NCI-H2029 (cell line): Measurements from ENCODE around the gene SLC5A10.
"Not testable (repeated sequence)": the region's sequence is repeated elsewhere in the genome, so short reads cannot be mapped to it uniquely, and the experiment has no call there.

Source experiments
- DNase-seq: peaks from one replicate; lab custom pipeline; 2025; lab: John Stamatoyannopoulos, UW

Gene SLC5A10

GRCh38 chr17:19019041-19019941, 67.3 kb downstream of the SLC5A10 start:
- DNase-seq, result no peak

- no peak for DNase-seq
These were observed 68.1 kb downstream of the SLC5A10 start for GRCh38 chr17:19020016-19020415.

- DNase-seq, result not testable (repeated sequence)
These were observed 69.2 kb downstream of the SLC5A10 start for GRCh38 chr17:19021011-19021621.

DNA sequence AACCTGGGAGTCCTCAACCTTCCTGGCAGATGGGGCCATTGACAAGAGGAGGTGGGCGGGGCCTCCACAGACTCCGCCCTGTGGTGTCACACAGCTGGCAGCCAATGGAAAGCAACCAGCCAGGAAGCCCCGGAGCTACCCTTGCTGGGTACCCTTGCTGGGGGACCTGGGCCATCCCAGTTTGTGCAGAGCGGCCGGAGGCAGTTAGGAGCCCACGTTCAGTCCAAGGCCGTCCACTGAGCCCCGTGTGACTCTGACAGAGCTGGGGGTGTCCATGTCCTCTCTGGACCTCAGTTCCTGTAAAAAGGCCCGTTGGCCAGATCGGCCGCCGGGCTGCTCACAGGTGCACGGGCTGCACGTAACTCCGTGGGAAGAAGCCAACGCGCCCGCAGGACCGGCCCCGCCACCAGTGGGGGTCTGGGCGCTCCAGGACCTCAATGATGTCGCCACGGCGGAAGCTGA, 69.7 kb downstream of the SLC5A10 start:
- DNase-seq, result no peak

DNA sequence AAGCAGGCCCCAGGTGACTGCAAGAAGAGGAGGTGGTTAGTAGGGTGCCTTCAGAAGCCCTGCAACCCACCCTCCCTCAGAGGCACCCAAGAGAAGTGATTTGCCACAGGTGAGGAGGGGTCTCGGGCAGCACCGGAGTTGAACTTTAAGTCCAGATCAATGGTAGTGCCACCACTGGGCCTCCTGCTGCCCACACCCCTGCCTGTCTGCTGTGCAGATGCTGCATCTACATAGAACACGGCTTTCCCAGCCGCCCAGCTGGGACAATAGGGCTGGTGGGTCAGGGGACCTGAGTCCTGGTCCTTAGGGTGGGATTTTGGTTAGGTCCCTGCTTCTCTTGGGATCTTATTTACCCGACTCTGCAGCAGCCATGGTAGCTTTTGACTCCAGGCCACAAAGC, 70.2 kb downstream of the SLC5A10 start:
- no peak for DNase-seq

DNA sequence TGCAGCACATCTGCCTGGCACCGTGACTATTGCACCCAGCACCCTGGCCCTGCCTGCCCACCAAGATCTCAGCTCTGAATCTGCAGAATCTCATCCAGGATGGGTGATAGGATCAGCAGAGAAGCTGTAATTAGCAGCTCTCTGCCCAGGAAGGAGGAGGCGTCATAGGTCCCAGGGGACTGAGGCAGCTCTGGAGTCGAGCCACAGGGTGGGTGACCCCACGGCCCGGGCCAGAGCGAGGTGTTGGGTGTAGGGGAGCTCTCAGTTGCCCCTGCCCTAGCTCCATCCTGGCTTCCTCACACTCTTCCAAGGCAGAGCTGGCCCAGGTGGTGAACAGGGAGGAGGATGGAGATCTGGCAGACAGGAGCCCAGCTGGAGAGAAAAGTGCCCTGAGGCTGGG, 70.8 kb downstream of the SLC5A10 start:
- DNase-seq, result no peak

DNA sequence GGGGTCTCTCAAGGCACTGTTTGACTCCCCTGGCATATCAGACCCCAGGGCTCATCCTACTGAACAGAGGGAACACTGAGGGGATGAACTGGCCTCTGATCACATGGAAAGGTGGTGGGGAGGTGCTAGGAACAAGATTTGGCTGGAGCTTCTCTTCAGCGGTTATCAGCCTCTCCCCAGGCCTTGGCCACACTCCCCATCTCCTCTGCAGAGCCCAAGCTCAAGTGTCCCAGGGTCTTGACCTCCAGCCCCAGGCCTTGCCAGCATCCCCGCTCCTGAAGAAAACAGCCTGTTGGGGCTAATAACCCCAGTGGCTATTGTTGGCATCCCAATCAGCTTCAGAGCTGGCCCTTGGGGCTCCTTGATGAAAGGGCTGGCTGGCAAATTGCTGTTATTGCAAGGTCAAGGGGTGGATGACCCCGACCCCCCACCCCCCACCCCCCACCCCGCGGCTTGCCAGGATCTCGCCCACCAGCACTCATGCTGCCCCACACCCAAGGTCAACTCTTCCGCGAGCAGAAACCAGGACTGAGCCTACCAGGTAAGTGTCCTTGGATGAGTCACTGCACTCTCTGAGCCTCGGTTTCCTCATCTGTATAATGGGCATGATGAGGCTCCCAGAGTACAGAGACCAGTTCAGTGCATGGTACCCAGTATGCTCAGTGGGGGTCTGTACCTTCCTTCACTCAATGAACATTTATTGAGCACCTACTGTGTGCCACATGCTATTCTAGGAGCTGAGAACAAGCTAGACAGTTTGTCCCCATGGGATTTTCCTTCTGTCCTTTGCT, 71.4 kb downstream of the SLC5A10 start:
- DNase-seq, result no peak

DNA sequence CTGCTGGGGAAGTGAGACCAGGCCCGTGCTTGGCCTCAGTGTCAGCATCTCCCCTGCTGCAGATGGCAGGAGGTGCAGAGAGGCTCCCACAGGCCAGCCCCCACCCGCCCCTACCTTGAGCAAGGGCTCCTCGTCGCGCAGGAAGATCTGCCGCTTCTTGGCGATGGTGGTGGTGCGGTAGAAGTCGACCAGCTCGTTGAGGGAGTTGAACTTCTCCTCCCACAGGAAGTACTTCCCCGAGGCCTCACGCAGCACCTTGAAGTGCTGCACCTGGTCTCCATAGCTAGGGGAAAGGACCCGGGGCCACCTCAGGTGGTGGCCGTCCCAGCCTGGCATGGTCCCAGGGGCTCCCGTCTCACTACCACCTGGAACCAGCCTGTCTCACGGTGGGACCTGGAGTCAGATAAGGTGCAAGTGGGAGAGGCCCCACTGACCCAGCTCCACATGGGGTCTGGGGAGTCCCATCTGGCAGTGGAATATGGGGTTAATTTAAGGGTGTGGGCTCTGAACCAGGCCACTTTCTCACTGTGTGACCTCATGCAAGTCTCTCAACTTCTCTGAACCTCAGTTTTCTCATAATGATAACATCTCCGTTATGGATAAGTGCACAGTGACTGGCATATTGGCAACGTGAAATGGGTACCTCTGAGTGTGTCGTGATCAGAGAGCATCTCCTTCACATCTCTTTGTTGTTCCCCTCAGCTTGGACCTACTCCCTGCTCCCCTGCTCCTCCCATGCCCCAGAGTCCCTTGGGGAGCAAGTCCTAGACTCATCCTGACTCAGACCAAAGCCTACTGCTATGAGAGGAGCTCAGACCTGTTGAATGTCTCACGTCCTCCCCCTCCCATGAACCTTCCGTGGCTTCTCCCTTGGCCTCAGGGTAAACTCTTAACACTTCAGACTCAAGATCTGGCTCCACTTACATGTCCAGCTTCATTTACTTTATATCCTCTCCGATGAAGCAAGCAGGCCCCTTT, 72.4 kb downstream of the SLC5A10 start:
- no peak for DNase-seq

DNA sequence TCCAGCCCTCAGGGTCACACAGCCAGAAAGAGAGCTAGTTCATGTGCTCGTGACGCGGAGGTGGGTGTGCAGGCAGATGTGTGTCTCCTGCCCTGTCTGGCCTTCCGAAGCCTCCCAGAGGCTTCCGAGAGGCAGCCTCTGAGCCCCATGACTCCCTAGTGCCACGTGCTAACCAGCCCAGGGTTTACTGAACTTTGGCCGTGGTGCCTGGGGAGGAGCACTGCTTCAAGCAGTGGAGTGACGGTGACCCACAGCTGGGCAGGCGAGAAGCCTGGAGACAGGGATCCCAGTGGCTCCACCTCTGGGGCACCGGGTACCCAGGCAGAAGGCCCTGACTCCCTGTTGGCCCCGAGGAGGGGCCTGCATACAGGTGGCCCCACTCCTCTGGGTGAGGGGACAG, 76.7 kb downstream of the SLC5A10 start:
- DNase-seq, result not testable (repeated sequence)

DNA sequence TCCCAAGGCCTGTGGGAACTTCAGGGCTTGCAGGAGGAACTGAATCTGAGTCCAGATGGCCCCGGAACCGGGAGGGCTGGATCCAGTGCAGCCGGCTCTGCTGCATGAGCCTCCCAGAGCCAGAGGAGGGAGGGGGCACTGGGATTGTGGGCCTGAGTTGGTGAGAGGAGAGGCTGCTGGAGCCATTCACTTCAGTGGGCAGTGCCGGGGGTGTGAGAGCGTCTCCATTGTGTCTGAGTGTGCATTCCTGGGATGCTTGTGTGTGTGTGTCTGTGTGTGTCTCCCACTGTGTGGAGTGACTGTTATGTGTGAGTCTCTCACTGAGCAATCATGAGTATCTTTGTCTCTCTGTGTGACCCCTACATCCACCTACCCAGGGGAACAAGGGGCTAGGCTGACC, 77.8 kb downstream of the SLC5A10 start:
- DNase-seq, result not testable (repeated sequence)

DNA sequence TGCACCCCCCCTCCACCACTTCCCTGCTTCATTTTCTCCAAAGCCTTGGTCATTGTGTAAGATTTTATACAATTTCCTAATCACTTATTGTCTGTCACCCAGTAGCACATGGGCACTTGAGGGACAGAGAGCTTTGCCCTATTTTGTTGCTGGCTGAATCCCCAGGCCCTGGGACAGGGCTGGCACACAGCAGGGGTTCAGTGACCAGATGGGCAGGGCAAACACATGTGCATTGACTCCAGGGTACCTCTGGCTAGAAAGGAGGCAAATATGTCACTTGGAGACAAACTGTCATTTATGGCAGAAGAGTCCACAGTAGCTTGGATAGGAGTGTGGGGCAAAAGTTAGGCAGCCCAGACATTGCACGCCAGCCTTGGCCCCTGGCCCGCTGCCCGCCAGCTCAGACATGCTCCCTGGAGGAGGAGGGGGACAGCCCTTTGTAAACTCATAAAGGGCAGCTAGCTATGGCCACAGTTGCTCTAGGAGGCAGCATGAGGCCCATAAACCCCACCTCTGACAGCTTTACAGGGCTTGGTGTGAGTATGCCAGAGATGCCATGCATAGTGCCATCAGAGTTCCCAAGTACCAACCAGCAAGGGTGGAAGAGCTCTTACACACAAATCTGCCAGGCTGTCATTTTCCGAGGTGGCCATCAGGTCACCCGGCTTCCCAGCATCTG, 78.9 kb downstream of the SLC5A10 start:
- not testable (repeated sequence) for DNase-seq

DNA sequence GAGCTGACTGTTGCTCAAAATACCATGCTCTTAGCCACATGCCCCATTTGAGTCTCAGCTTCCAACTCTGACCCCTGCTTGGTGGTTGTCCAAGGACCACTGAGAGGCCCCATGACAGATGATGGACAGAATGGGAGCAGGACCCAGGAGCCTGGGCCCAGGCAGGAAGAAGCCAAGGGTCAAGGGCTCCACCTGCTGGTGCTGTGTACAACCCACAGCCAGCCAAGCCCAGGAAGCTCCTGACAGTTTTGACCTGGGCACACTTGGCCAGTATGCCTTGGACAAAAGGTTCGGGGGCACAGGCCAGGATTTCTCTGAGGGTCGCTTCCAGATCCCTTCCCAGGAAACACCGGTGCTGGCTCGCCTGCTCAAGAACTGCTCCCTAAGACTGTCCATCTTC, 79.8 kb downstream of the SLC5A10 start:
- DNase-seq, result not testable (repeated sequence)

DNA sequence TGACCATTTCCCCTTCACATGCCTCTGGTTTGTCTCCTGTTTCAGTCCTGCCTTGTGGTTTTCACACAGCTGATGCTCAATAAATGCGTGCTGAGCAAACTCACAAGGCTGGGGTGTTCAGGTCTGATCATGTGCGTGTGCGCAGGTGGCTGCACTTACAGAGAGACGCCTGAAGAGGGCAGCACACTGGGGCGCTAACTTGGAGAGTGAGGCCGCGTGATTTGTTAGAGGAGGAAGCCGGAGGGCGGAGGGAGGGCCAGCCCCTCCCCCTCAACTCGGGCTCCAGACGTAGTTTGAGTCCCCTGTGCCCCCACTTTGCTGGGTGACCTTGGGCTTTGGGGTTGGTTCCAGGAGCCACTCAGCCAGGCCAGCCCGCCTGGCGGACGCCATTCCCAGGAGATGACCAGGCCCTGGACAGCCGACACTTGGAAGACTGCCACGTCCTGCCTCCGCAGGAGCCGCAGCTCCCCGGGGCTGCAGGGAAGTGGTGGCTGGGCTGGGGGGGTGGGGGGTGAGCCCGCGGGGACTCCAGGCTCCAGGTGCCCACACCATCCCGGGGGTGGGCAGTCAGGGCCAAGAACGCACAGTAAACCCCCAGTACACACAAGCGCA, 80.5 kb downstream of the SLC5A10 start:
- not testable (repeated sequence) for DNase-seq

GRCh38 chr17:19036186-19036585, 84.2 kb downstream of the SLC5A10 start:
- DNase-seq, result not testable (repeated sequence)

GRCh38 chr17:19037547-19037946, 85.6 kb downstream of the SLC5A10 start:
- not testable (repeated sequence) for DNase-seq

GRCh38 chr17:19038007-19038406, 86.0 kb downstream of the SLC5A10 start:
- DNase-seq, result not testable (repeated sequence)

DNA sequence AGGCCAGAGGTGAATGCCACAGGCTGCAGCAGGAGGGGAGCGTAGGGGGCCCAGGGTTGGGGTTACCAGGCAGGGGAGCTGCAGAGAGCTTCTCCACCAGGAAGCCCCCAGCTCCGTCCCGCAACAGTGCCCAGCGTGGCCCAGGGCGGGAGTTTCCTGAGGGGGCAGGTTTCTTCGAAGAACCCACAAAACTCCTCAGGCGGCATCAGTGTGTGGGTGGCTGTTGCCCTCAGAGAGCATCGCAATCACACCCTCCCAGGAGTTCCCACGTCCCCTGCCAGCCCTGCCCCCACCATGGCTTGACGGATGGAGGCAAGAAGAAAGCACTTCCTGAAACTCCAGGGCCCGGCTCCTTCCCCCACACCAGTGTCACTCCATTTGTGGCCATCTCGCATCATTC, 86.8 kb downstream of the SLC5A10 start:
- not testable (repeated sequence) for DNase-seq

DNA sequence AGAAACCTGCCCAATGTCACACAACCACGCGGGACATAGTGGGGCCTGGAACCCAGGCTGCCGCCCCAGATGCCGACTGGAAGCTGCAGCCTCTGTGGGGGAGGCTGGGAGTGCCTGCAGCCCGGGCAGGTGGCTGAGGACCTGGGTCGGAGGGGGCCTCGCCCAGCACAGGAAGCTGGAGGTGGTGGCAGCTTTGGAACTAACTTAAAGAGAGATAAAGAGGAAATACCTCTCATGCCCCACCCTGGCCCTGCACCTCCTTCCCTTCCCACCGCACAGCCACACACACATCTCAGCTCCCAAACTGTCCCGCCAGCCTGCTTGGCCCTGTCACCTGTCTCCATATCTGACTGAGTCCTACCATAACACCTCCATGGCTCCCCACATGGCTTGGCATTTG, 88.4 kb downstream of the SLC5A10 start:
- DNase-seq, result not testable (repeated sequence)

GRCh38 chr17:19041871-19042270, 89.9 kb downstream of the SLC5A10 start:
- not testable (repeated sequence) for DNase-seq

DNA sequence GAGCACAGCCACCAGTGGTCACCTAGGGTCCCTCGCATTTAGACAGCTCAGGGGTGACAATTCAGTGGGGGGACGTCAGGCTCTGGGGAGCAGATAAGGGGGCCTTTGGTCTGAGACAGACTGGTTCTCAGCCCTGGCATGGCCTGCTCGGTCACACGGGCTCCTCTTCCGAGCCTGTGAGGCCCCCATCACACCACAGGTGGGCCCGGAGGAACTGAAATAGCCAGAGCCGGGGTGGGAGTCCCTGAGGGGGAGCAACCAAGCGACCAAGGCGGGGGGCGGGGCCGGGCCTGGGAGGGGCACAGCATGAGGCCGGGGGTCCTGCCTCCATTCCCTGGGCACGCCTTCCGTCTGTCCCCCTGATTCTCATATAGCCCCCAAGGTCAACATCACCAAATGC, 90.4 kb downstream of the SLC5A10 start:
- DNase-seq, result not testable (repeated sequence)
